RWPE1 (cell line): ENCODE results near the gene GLRX.

Source experiments
- CTCF ChIA-PET: fragments of 350-600 bp; sonication (Branson Sonifier 250); formaldehyde crosslinking; extraction: SDS; loops from one replicate; lab custom pipeline; 2021; lab: Yijun Ruan, JAX
- POLR2A ChIA-PET: fragments of 400-600 bp; formaldehyde crosslinking; extraction: SDS; loops from one replicate; lab custom pipeline; 2020; ENCODE audit warnings: antibody characterized with exemption; ENCODE audit not compliant: low non-redundant PET; lab: Yijun Ruan, JAX
- DNase-seq: peaks from one replicate; pipeline ENCODE4 v3.0.0; 2012; ENCODE audit warnings: low spot score
- H3K27ac ChIP-seq: fragments of 450-650 bp; 2 replicates; pipeline ENCODE4 v1.5.1; 2017
- TF ChIP-seq, protein P1 (sequence below): fragments of 450-650 bp; conservative IDR thresholded peaks from 2 replicates; pipeline ENCODE4 v1.5.1; 2017; ENCODE audit warnings: low read depth, mild to moderate bottlenecking

The GLRX gene

DNA sequence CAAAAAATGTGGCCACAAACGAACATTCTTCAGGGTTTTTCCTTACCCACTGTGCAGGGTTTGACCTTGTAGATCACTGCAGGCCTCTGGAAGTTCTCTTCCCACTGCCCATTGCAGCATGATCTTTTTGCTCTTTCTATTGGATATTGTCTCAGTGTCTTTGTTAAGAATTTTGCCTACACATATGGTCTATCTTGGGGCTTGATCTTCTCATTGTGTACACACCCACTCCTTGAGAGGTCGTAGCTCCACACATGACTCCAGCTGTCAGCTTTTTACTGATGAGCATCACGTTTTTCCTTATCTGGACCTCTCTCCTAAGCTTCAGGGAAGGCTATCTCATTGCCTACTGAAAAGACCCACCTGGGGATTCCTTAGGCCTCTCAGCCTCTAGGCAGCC, 3.0 kb upstream of the GLRX start:
- H3K27ac ChIP-seq = no peak overlapping the region
- TF ChIP-seq, protein P1, sequence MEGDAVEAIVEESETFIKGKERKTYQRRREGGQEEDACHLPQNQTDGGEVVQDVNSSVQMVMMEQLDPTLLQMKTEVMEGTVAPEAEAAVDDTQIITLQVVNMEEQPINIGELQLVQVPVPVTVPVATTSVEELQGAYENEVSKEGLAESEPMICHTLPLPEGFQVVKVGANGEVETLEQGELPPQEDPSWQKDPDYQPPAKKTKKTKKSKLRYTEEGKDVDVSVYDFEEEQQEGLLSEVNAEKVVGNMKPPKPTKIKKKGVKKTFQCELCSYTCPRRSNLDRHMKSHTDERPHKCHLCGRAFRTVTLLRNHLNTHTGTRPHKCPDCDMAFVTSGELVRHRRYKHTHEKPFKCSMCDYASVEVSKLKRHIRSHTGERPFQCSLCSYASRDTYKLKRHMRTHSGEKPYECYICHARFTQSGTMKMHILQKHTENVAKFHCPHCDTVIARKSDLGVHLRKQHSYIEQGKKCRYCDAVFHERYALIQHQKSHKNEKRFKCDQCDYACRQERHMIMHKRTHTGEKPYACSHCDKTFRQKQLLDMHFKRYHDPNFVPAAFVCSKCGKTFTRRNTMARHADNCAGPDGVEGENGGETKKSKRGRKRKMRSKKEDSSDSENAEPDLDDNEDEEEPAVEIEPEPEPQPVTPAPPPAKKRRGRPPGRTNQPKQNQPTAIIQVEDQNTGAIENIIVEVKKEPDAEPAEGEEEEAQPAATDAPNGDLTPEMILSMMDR = no peak
- ChIA-PET CTCF (no interaction called here), POLR2A (no interaction called here)
- DNase-seq = no peak

DNA sequence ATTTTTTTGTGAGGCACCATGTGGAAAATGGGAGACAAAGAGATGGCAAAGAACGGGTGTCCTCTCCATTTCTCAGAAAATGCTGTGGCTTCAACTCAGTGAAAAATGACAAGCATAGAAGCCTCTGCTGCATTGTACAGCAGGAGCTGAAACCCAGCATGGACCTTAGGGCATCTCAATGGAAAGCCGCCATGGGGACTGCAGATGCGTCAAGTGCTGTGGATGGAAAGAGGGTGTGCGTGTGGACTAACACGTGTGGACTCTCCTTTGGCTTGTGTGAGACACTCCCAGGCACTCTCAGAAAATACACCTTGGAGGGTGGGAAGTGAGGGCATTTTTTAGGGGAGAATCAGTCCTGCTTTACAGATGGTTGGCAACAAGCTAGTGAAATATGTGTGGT, 2.2 kb upstream of the GLRX start:
- CTCF ChIA-PET = interaction anchor here (0.6 to 1.1 kb wide), 2 partner anchors 44 to 316 kb away, joined by 3 to 6 read pairs; no protein-coding TSS in a partner anchor
- POLR2A ChIA-PET = interaction anchor here (0.8 kb wide), 1 partner anchor 531 kb away, joined by 4 read pairs; no protein-coding TSS in a partner anchor
- no peak overlapping the region; the same call in 1 of the 2 replicates for H3K27ac ChIP-seq
- no peak for DNase-seq
- TF ChIP-seq, protein P1 = no peak

DNA sequence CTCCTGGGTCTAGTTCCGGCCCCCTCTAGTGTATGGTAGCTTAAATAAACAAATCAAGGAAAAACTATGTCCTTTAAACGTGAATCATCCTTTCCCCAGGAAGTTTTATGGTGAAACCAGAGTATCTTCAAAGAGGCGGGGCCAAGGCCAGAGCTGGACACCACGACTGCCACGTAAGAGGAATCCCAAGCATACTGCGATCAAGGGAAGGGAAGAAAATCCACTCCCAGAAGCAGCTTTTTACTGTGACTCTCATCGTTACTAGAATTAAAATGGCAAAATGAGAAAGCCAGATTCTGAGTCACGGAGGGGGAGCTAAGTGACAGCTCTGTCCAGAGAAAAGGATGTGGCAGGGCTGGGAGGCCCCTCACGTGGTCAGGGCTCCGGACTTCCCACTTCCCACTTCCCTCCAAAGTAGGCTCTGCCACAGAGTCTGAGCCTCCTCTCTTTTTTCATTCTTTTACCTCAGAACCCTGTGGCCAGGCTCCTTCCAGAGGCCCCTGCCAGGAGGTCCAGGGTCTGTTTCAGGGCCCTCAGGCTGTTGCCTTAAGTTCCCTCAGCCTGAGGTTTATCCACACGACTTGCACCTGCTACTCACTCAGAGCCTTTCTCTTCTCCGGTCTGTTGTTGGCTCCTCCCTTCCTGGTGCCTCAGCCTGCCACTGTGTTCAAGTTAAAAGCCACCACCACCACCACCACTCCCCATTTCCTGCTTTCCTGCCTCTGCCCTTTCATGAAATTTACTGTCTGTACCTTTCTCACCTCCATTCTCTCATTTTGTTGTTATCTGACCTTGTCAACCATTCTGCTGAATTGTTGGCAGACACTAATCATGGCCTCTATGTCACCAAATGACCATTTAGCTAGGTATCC, 1.4 kb upstream of the GLRX start:
- CTCF ChIA-PET = interaction anchor here (0.6 to 1.1 kb wide), 4 partner anchors 42 to 500 kb away, joined by 3 to 6 read pairs (median 3); no protein-coding TSS in a partner anchor
- TF ChIP-seq, protein P1 = no peak
- POLR2A ChIA-PET = interaction anchor here (0.8 kb wide), 1 partner anchor 531 kb away, joined by 4 read pairs; no protein-coding TSS in a partner anchor
- H3K27ac ChIP-seq = peak overlapping the region; percentile 80
- peak; percentile 89 for DNase-seq

DNA sequence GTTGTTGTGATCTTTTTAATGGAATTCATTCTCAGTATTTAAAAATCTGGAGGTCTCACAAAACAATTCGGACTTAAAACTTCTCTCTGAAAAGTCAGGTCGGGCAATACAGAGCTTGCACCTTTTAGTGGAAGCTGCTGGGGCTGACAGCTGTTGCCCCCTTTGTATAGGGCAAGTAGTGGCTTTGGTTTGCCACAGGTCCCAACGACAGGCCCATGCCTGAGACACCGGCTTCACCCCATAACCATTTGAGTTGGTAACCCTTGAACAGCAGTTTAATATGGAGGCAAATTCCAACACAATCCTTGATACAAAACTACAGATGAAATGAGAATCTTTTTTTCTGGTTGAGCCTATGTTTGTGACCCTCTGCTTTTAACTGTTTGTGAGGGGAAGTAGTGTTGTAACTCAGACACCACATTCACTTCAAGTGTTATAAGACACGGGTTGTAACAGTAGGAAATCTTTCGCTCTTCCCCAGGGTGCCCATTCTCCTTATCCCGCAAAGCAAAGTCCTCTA, 752 bp upstream of the GLRX start:
- peak overlapping the region; percentile 80 for H3K27ac ChIP-seq
- POLR2A ChIA-PET = no interaction called here
- CTCF ChIA-PET = interaction anchor here (0.6 to 0.7 kb wide), 4 partner anchors 42 to 510 kb away, joined by 3 to 7 read pairs (median 4); no protein-coding TSS in a partner anchor
- DNase-seq = no peak
- TF ChIP-seq, protein P1 = no peak

DNA sequence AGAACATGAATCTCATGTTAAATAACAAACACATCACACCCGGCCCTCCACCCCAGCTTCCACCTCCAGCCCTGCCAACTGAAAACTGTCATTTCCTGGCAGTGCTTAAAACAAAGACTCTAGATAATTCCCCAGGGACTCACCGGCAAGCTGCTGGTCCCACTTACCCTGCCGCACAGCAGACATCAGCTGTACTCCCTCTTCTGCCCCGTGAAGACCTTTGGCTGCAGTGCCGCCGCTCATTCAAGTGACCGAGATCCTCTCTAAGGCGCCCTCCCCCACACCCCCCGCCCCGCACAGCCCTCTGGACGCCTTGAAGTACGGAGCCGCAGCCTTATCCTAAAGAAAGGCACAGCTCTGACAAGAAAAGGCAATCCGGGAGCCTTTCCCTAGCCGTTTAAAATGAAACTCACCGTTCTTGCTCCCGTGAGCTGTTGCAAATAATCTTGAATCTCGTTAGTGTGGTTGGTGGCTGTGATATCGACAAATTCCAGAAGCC, 434 bp downstream of the GLRX start:
- TF ChIP-seq, protein P1 = no peak
- ChIA-PET POLR2A (no interaction called here), CTCF (interaction anchor here (0.6 kb wide), 1 partner anchor 41 kb away, joined by 3 read pairs; no protein-coding TSS in a partner anchor)
- peak; percentile 46 for DNase-seq
- peak overlapping the region; percentile 80 for H3K27ac ChIP-seq
